Activated naive CD8-positive, alpha-beta T cell treated with anti-CD3 and anti-CD28 coated beads for 36 hours (primary cell): Measurements from ENCODE around the gene TAGLN3. TPM values are rescaled to one million over a fixed set of nuclear protein-coding genes. Genes with fewer than 3 reads are reported as not detected.
A peak's percentile ranks its signal among the peaks of the same experiment; 100 is the strongest.

Source experiments
- DNase-seq: peaks from one replicate; pipeline ENCODE4 v3.0.0; 2021
- H3K27ac Mint-ChIP-seq: one replicate; pipeline ENCODE4 v1.8.0; 2022; ENCODE audit warnings: mild to moderate bottlenecking, moderate library complexity, mixed read lengths
- H3K27me3 Mint-ChIP-seq: one replicate; pipeline ENCODE4 v1.8.0; 2022; ENCODE audit warnings: mild to moderate bottlenecking, mixed read lengths
- H3K36me3 Mint-ChIP-seq: one replicate; pipeline ENCODE4 v1.8.0; 2021; ENCODE audit warnings: mild to moderate bottlenecking, mixed read lengths
- H3K4me1 Mint-ChIP-seq: one replicate; pipeline ENCODE4 v1.8.0; 2021; ENCODE audit warnings: mixed read lengths
- H3K4me3 Mint-ChIP-seq: one replicate; pipeline ENCODE4 v1.8.0; 2022; ENCODE audit warnings: mild to moderate bottlenecking, moderate library complexity, mixed read lengths
- H3K9me3 Mint-ChIP-seq: one replicate; pipeline ENCODE4 v1.8.0; 2022; ENCODE audit warnings: mixed read lengths
- total RNA-seq, 2 experiments: library from RNA; stranded (reverse); gene quantifications; one replicate each; pipeline ENCODE4 v1.2.3, GENCODE V29; 2021

Gene TAGLN3
- total RNA-seq, 2 experiments from 2014 or later, result 0.31 to 0.48 TPM

DNA sequence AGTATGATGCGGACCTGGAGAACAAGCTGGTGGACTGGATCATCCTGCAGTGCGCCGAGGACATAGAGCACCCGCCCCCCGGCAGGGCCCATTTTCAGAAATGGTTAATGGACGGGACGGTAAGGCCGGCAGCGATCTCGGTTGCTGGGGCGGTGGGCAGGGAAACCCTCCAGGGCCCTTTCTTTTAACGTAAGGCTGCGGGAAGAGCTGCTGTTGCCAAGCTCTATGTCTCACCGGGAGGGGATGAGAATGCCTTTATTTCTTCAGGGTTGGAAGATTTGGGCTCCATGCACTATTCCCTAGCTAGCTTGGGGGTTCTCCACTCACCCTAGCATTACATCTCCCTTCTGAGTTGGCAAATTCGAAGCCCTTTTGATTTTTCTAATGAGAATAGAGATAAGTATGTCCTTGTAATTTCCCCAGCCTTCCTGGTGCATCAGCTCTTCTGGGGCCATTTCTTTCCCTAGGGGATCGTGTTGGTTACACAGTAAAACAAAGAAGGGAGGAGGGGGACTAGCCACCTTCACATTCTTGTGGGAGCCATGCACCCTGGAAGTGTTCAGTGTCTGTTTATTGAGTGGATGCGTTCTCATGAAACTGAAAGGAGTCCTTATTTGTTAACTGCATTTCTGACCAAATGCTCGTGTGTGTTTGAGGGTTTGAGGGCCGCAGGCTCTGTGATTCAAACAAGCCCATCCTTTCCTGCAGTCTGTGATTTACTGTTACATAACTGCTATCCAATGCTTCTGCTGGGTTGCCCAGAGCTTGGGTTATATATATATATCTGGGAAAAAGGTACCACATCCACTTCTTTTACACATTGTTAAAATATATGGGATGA is 982 bp downstream of the TAGLN3 start:
- H3K4me1 Mint-ChIP-seq, result peaks cover 51% of the 10 kb centered on the region
- no peaks in the 10 kb centered on the region for H3K9me3 Mint-ChIP-seq
- peak overlapping the region; percentile 72 for H3K4me3 Mint-ChIP-seq
- no peak for DNase-seq
- H3K36me3 Mint-ChIP-seq, result peaks cover 6% of the 10 kb centered on the region
- no peak overlapping the region for H3K27ac Mint-ChIP-seq
- no peaks in the 10 kb centered on the region for H3K27me3 Mint-ChIP-seq

DNA sequence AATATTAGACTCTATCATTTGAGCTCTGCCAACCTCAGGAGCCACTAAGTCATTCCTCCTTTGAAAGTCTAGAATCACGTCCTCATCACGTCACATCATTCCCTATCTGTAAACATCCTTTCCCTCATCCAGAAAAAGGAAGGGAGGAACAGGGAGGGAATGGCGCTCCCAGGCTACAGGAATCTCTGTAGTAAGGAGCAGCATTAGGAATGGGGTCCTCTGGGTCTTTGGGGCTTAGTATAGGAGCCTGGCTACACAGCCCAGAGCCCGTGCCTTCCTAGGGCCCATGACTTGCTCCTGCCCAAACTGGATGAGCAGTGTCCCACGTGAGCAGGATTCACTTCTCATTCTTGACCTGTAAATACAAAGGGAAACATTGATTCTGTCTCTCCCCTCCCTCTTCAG is 1.6 kb downstream of the TAGLN3 start:
- no peak overlapping the region for H3K4me3 Mint-ChIP-seq
- no peaks in the 10 kb centered on the region for H3K9me3 Mint-ChIP-seq
- H3K4me1 Mint-ChIP-seq, result peaks cover 58% of the 10 kb centered on the region
- H3K27ac Mint-ChIP-seq, result no peak overlapping the region
- H3K27me3 Mint-ChIP-seq, result no peaks in the 10 kb centered on the region
- H3K36me3 Mint-ChIP-seq, result peaks cover 2% of the 10 kb centered on the region
- DNase-seq, result no peak

GRCh38 chr3:112000966-112001365 is 2.2 kb downstream of the TAGLN3 start:
- DNase-seq, result no peak
- peaks cover 2% of the 10 kb centered on the region for H3K36me3 Mint-ChIP-seq
- H3K4me3 Mint-ChIP-seq, result no peak overlapping the region
- H3K9me3 Mint-ChIP-seq, result no peaks in the 10 kb centered on the region
- peaks cover 58% of the 10 kb centered on the region for H3K4me1 Mint-ChIP-seq
- H3K27ac Mint-ChIP-seq, result no peak overlapping the region
- H3K27me3 Mint-ChIP-seq, result no peaks in the 10 kb centered on the region

DNA sequence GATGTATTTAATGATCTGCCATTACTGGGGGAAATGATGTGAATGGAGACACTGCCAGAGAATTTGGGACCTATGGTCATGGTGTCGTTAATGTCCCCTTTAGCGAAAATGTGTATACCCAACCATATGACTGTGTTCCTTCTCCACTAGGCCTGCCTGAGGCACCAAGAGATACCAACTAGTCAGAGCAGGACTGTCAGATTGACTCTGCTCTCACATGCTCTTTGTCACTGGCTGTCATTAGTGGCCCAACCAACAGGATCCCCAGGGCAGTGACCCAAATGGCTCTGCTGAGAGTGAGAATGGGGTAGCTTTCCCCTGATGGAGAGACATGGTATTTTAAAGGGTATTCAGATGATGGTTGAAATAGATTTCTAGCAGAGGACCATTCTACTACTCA is 2.8 kb downstream of the TAGLN3 start:
- Mint-ChIP-seq H3K9me3 (no peaks in the 10 kb centered on the region), H3K4me3 (no peak overlapping the region), H3K4me1 (peaks cover 58% of the 10 kb centered on the region), H3K36me3 (peaks cover 2% of the 10 kb centered on the region), H3K27me3 (no peaks in the 10 kb centered on the region), H3K27ac (no peak overlapping the region)
- DNase-seq, result no peak

DNA sequence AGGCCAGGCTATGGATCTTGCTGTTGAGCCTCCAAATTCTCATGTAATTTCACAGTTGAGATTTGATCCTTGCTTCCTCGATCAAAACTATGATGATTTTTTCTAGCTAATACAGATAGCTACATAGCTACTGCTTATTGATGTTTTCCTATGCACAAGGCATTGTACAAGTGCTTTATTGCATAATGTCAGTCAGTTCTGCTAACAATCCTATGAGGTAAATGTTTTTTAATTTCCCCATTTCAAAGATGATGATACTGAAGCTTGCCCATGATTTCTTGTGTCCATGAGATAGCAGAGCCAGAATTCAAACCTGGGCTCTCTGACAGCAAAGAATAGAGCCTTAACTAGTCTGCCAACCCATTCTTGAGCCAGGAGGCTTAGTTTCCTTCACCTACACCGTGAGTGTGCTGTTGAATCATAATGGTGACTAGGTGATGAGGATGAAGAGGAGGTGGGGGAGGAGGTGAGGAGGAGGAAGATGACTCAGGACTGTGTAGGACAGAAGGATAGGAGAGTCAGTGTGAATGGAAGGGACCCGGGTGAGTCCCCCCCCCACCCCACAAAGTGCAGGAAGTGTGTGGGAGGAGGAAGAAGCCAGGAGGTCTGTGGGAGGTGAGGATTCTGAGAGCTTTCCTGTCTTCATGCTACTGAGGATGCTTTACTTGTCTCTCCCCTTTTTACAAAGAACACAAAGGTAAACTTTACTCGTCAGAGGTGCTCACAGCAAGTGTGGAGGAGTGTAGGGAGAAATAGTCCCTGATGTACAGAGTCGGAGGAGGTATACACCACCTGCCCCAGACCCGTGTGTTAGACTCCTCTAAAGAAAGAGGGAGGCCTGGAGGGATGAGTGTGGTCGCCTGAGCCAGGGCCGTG is 3.6 kb downstream of the TAGLN3 start:
- peak; percentile 43 for DNase-seq
- Mint-ChIP-seq H3K36me3 (peaks cover under 1% of the 10 kb centered on the region), H3K4me3 (peak overlapping the region; percentile 27), H3K27me3 (no peaks in the 10 kb centered on the region), H3K27ac (peak overlapping the region; percentile 88), H3K4me1 (peaks cover 54% of the 10 kb centered on the region), H3K9me3 (no peaks in the 10 kb centered on the region)

GRCh38 chr3:112003321-112004080 is 4.8 kb downstream of the TAGLN3 start:
- Mint-ChIP-seq H3K4me3 (no peak overlapping the region), H3K9me3 (no peaks in the 10 kb centered on the region), H3K36me3 (no peaks in the 10 kb centered on the region), H3K27me3 (no peaks in the 10 kb centered on the region), H3K4me1 (peaks cover 54% of the 10 kb centered on the region), H3K27ac (peak overlapping the region; percentile 88)
- no peak for DNase-seq

- no peak overlapping the region for H3K4me3 Mint-ChIP-seq
- H3K27me3 Mint-ChIP-seq, result no peaks in the 10 kb centered on the region
- peak overlapping the region; percentile 59 for H3K27ac Mint-ChIP-seq
- peaks cover 50% of the 10 kb centered on the region for H3K4me1 Mint-ChIP-seq
- H3K36me3 Mint-ChIP-seq, result no peaks in the 10 kb centered on the region
- no peaks in the 10 kb centered on the region for H3K9me3 Mint-ChIP-seq
- DNase-seq, result no peak
Measured at GRCh38 chr3:112004187-112004586, 5.5 kb downstream of the TAGLN3 start.

GRCh38 chr3:112004669-112005068 is 5.9 kb downstream of the TAGLN3 start:
- Mint-ChIP-seq H3K36me3 (no peaks in the 10 kb centered on the region), H3K4me1 (peaks cover 47% of the 10 kb centered on the region), H3K27me3 (no peaks in the 10 kb centered on the region), H3K27ac (no peak overlapping the region), H3K4me3 (no peak overlapping the region), H3K9me3 (no peaks in the 10 kb centered on the region)
- no peak for DNase-seq

DNA sequence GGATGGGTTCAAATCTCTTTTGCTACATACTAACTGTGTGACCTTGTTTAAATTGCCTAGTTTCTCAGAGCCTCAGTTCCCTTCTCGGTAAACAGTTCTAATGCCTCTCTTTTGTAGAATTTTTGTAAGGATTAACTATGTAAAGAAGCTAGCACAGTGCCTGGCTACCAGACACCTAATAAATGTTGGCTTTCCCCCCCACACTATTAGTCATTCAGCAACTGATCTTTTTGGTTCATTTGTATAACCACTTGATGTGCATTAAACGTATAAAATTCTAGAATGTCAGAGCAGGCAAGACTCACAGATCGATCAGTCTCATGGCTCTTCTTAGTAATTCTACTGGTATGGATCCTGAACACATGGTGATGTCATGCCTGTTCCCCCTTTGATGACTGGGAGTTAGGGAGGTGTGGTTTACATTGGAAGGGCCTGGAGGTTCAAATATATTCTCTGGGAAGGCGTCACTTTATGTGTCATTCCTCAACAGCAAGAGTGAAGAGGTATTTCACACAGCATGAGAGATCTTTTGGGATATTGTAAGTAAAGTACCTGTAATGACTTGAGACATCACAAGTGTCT is 6.5 kb downstream of the TAGLN3 start:
- H3K36me3 Mint-ChIP-seq, result no peaks in the 10 kb centered on the region
- DNase-seq, result no peak

GRCh38 chr3:112007633-112008032 is 8.9 kb downstream of the TAGLN3 start:
- no peak for DNase-seq
- Mint-ChIP-seq H3K27me3 (no peaks in the 10 kb centered on the region), H3K9me3 (no peaks in the 10 kb centered on the region), H3K4me1 (peaks cover 28% of the 10 kb centered on the region), H3K36me3 (no peaks in the 10 kb centered on the region), H3K4me3 (no peak overlapping the region), H3K27ac (no peak overlapping the region)

More for the DNA sequence above, 6.5 kb downstream of the TAGLN3 start:
- Mint-ChIP-seq H3K27ac (no peak overlapping the region), H3K4me3 (no peak overlapping the region), H3K9me3 (no peaks in the 10 kb centered on the region), H3K27me3 (no peaks in the 10 kb centered on the region), H3K4me1 (peaks cover 45% of the 10 kb centered on the region)

DNA sequence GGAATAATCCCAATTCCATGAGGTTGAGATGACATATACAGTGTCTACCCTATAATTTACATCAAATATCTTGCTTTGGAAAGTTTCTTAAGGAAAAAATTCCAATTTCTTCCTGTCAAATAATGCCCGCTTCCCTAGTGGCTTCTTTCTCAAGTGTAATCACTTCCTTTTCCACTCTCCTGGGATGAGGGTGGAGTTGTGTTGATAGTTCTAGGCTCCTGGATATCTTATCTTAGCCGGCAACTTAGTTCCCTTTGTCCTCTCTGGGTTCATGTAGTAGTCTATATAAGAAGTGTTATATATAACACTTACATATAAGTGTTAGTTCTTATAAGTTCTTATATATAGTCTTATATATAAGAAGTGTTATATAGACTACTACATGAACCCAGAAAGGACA is 10.9 kb downstream of the TAGLN3 start:
- peaks cover 20% of the 10 kb centered on the region for H3K4me1 Mint-ChIP-seq
- no peak for DNase-seq
- H3K36me3 Mint-ChIP-seq, result no peaks in the 10 kb centered on the region
- no peak overlapping the region for H3K27ac Mint-ChIP-seq
- no peaks in the 10 kb centered on the region for H3K27me3 Mint-ChIP-seq
- no peaks in the 10 kb centered on the region for H3K9me3 Mint-ChIP-seq
- H3K4me3 Mint-ChIP-seq, result no peak overlapping the region

- no peak overlapping the region for H3K4me3 Mint-ChIP-seq
- no peak overlapping the region for H3K27ac Mint-ChIP-seq
Measured at GRCh38 chr3:112010636-112011035, 11.9 kb downstream of the TAGLN3 start.

DNA sequence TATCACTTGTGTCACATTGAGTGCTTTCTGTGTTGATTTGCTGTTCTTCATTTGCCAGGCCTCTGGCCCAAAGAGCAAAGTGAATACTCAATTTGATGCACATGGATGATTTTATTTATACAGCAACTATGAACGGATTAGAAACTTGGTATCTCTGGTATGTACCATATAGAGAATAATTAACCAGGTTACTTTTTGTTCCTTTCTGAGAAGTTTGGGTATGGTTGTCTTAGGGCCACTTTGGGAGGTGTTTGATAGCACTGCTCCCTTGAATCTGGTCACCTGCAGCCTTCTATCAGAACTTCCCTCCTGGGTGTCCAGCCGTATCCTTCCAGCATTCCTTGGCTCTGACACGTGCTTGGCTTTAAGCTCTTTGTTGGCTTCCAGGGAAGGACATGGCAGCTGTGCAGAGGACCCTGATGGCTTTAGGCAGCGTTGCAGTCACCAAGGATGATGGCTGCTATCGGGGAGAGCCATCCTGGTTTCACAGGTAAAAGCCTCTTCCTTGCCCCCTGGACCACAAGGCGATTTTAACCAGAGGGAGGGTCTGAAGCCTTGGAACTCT is 12.7 kb downstream of the TAGLN3 start:
- peaks cover 13% of the 10 kb centered on the region for H3K4me1 Mint-ChIP-seq
- no peak for DNase-seq
- H3K27me3 Mint-ChIP-seq, result no peaks in the 10 kb centered on the region
- no peaks in the 10 kb centered on the region for H3K36me3 Mint-ChIP-seq
- H3K4me3 Mint-ChIP-seq, result no peak overlapping the region
- H3K27ac Mint-ChIP-seq, result no peak overlapping the region
- H3K9me3 Mint-ChIP-seq, result no peaks in the 10 kb centered on the region

More at GRCh38 chr3:112010636-112011035, 11.9 kb downstream of the TAGLN3 start:
- Mint-ChIP-seq H3K36me3 (no peaks in the 10 kb centered on the region), H3K4me1 (peaks cover 13% of the 10 kb centered on the region), H3K9me3 (no peaks in the 10 kb centered on the region), H3K27me3 (no peaks in the 10 kb centered on the region)
- DNase-seq, result no peak

DNA sequence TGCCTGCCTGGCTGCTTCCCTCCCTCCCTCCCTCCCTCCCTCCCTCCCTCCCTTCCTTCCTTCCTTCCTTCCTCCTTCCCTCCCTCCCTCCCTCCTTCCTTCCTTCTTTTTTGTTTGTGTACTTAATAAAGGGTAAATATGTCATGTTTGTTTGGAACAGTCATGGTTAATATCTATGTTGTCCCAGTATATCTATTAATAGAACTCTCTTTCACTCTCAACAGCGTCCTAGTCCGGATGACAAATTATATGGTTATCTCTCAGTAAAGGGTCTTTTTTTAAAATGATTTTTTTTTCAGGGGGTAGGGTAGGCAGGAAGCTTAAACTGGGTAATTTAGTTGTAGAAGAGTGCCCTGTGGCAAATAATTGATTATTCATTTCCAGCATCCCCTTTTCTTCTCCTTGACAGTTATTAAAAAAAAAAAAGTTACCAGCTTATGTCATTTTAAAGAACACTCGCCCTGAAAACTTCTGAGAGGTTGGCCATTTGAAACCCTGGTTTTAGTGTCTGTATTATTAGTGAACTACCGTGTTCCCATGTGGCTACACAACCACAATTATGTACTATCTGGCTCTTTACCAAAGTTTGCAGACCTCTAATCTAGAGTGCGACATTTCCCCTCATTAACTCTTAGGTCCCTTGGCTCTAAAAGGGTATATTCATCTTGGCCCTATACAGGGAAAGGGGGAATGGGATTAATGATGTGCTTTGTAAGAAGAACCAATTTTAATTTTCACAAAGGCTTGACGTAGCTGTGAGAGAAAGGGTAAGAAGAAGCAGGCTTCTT is 13.7 kb downstream of the TAGLN3 start:
- Mint-ChIP-seq H3K4me3 (no peak overlapping the region), H3K9me3 (no peaks in the 10 kb centered on the region), H3K4me1 (peaks cover 16% of the 10 kb centered on the region), H3K36me3 (no peaks in the 10 kb centered on the region), H3K27ac (peak overlapping the region; percentile 0), H3K27me3 (no peaks in the 10 kb centered on the region)
- DNase-seq, result no peak
